T-helper 17 cell (primary cell): ENCODE measurements around the gene HOXA2. TPM values are rescaled to one million over a fixed set of nuclear protein-coding genes. Genes with fewer than 3 reads are reported as not detected.

Source experiments
- ATAC-seq: fragments of 150-1000 bp; cut with Tn5 transposase; 2 replicates; pipeline ENCODE4 v1.10.0; 2021; ENCODE audit warnings: mild to moderate bottlenecking, moderate library complexity
- DNase-seq, 3 donors: peaks; one replicate each; pipeline versions ENCODE4 v3.0.0 to v3.0.0-alpha.2; 2020 to 2021
- H3K9me3 ChIP-seq: one replicate; pipeline ENCODE4 v1.7.0; 2013; ENCODE audit warnings: low read length, mild to moderate bottlenecking; ENCODE audit not compliant: control insufficient read depth, poor library complexity, severe bottlenecking
- H3K27ac Mint-ChIP-seq: one replicate; pipeline ENCODE4 v1.8.0; 2022; ENCODE audit warnings: mild to moderate bottlenecking, moderate library complexity, mixed read lengths
- H3K27me3 Mint-ChIP-seq: one replicate; pipeline ENCODE4 v1.8.0; 2022; ENCODE audit warnings: mixed read lengths
- H3K36me3 Mint-ChIP-seq: one replicate; pipeline ENCODE4 v1.8.0; 2022; ENCODE audit warnings: low read depth, mixed read lengths
- H3K4me1 Mint-ChIP-seq: one replicate; pipeline ENCODE4 v1.8.0; 2022; ENCODE audit warnings: mild to moderate bottlenecking, mixed read lengths
- H3K4me3 Mint-ChIP-seq: one replicate; pipeline ENCODE4 v1.8.0; 2022; ENCODE audit warnings: mild to moderate bottlenecking, moderate library complexity, mixed read lengths
- total RNA-seq, 4 donors: library from RNA in 2 of 4; stranded (reverse) in 2 of 4; gene quantifications; one replicate each; pipeline ENCODE4 v1.2.3 and lab custom pipeline; 2022 to 2026

Gene HOXA2
- total RNA-seq, 2 donors from 2014 or later: not detected

- H3K9me3 ChIP-seq: no peaks in the 10 kb centered on the region
- ATAC-seq: no peak
- peaks cover 37% of the 10 kb centered on the region for H3K27me3 Mint-ChIP-seq
- no peak overlapping the region for H3K27ac Mint-ChIP-seq
- no peaks in the 10 kb centered on the region for H3K36me3 Mint-ChIP-seq
- no peak overlapping the region for H3K4me3 Mint-ChIP-seq
- H3K4me1 Mint-ChIP-seq: no peaks in the 10 kb centered on the region
- no peak for DNase-seq
Observed at GRCh38 chr7:27115221-27116026, 12.9 kb upstream of the HOXA2 start.

- Mint-ChIP-seq H3K27ac (no peak overlapping the region), H3K27me3 (peaks cover 34% of the 10 kb centered on the region), H3K4me3 (no peak overlapping the region), H3K4me1 (no peaks in the 10 kb centered on the region), H3K36me3 (no peaks in the 10 kb centered on the region)
- DNase-seq (no peak), ATAC-seq (no peak)
- no peaks in the 10 kb centered on the region for H3K9me3 ChIP-seq
Observed at GRCh38 chr7:27114881-27115220, 12.4 kb upstream of the HOXA2 start.

- no peaks in the 10 kb centered on the region for H3K9me3 ChIP-seq
Observed at GRCh38 chr7:27113991-27114769, 11.7 kb upstream of the HOXA2 start.

GRCh38 chr7:27112955-27113949 is 10.8 kb upstream of the HOXA2 start:
- ATAC-seq (no peak), DNase-seq (no peak)
- Mint-ChIP-seq H3K4me1 (no peaks in the 10 kb centered on the region), H3K27ac (no peak overlapping the region), H3K4me3 (no peak overlapping the region), H3K27me3 (peaks cover 21% of the 10 kb centered on the region), H3K36me3 (no peaks in the 10 kb centered on the region)
- no peaks in the 10 kb centered on the region for H3K9me3 ChIP-seq

More at GRCh38 chr7:27113991-27114769, 11.7 kb upstream of the HOXA2 start:
- no peak for DNase-seq
- peaks cover 28% of the 10 kb centered on the region for H3K27me3 Mint-ChIP-seq
- no peak overlapping the region for H3K4me3 Mint-ChIP-seq
- no peak overlapping the region for H3K27ac Mint-ChIP-seq
- H3K4me1 Mint-ChIP-seq: no peaks in the 10 kb centered on the region
- ATAC-seq: no peak
- no peaks in the 10 kb centered on the region for H3K36me3 Mint-ChIP-seq

- H3K4me1 Mint-ChIP-seq: no peaks in the 10 kb centered on the region
- no peak for DNase-seq
Observed at GRCh38 chr7:27112361-27112760, 9.9 kb upstream of the HOXA2 start.

GRCh38 chr7:27111751-27112277 is 9.3 kb upstream of the HOXA2 start:
- H3K27me3 Mint-ChIP-seq: peaks cover 11% of the 10 kb centered on the region
- no peaks in the 10 kb centered on the region for H3K36me3 Mint-ChIP-seq
- no peak overlapping the region for H3K27ac Mint-ChIP-seq
- ATAC-seq (no peak), DNase-seq (no peak)
- no peaks in the 10 kb centered on the region for H3K9me3 ChIP-seq
- no peak overlapping the region for H3K4me3 Mint-ChIP-seq
- H3K4me1 Mint-ChIP-seq: no peaks in the 10 kb centered on the region

More at GRCh38 chr7:27112361-27112760, 9.9 kb upstream of the HOXA2 start:
- no peaks in the 10 kb centered on the region for H3K9me3 ChIP-seq
- Mint-ChIP-seq H3K27me3 (peaks cover 16% of the 10 kb centered on the region), H3K27ac (no peak overlapping the region), H3K36me3 (no peaks in the 10 kb centered on the region), H3K4me3 (no peak overlapping the region)
- ATAC-seq: no peak

GRCh38 chr7:27111042-27111750 is 8.7 kb upstream of the HOXA2 start:
- DNase-seq: no peak
- no peaks in the 10 kb centered on the region for H3K9me3 ChIP-seq
- peaks cover 9% of the 10 kb centered on the region for H3K27me3 Mint-ChIP-seq
- no peak for ATAC-seq
- no peaks in the 10 kb centered on the region for H3K36me3 Mint-ChIP-seq
- no peak overlapping the region for H3K27ac Mint-ChIP-seq
- no peak overlapping the region for H3K4me3 Mint-ChIP-seq
- no peaks in the 10 kb centered on the region for H3K4me1 Mint-ChIP-seq

GRCh38 chr7:27110186-27111031 is 7.9 kb upstream of the HOXA2 start:
- H3K9me3 ChIP-seq: no peaks in the 10 kb centered on the region
- Mint-ChIP-seq H3K4me1 (no peaks in the 10 kb centered on the region), H3K27ac (no peak overlapping the region), H3K27me3 (peaks cover 11% of the 10 kb centered on the region), H3K4me3 (no peak overlapping the region), H3K36me3 (no peaks in the 10 kb centered on the region)
- ATAC-seq (no peak), DNase-seq (no peak)

GRCh38 chr7:27109466-27110185 is 7.1 kb upstream of the HOXA2 start:
- H3K9me3 ChIP-seq: no peaks in the 10 kb centered on the region
- Mint-ChIP-seq H3K4me3 (peak overlapping the region; percentile 15), H3K27ac (no peak overlapping the region), H3K36me3 (no peaks in the 10 kb centered on the region), H3K4me1 (no peaks in the 10 kb centered on the region), H3K27me3 (peaks cover 13% of the 10 kb centered on the region)
- ATAC-seq (no peak), DNase-seq (no peak)

- H3K4me3 Mint-ChIP-seq: no peak overlapping the region
- no peak overlapping the region for H3K27ac Mint-ChIP-seq
- DNase-seq (no peak), ATAC-seq (no peak)
- no peaks in the 10 kb centered on the region for H3K9me3 ChIP-seq
- H3K36me3 Mint-ChIP-seq: no peaks in the 10 kb centered on the region
- H3K27me3 Mint-ChIP-seq: peaks cover 22% of the 10 kb centered on the region
- H3K4me1 Mint-ChIP-seq: peaks cover 2% of the 10 kb centered on the region
Observed at GRCh38 chr7:27108390-27109127, 6.1 kb upstream of the HOXA2 start.
